ENCODE data around the gene NCR1. TPM values are rescaled to one million over a fixed set of nuclear protein-coding genes. Genes with fewer than 3 reads are reported as not detected.

The NCR1 gene
- polyA plus RNA-seq, 1 donor from 2014 or later, result not detected

DNA sequence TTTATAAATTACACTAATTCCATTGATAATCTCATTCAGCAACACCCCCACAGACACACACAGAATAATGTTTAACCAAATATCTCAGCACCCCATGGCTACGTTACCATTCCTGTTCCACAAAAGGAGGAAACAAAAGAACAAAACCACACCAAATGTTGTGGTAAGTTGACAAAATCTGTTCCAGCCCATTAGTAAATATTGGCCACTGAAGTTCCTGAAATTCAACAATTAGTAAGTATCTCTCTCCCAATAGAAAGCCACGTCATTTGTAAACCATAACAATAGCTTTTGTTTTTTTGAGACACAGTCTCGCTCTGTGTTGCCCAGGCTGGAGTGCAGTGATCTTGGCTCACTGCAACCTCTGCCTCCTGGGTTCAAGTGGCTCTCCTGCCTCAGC lies 34.3 kb upstream of the NCR1 start:
- H2AFZ ChIP-seq (ENCODE audit: low read depth, low read length), result no peak overlapping the region
- no peak overlapping the region for H3K4me2 ChIP-seq (ENCODE audit: low read length)
- no peak overlapping the region for H3K4me3 ChIP-seq (ENCODE audit: low read length)
- no peak for TF ChIP-seq TAF1 (IDR thresholded peaks at IDR 0.05; ENCODE audit: low read depth)
- TF ChIP-seq EZH2 (IDR thresholded peaks at IDR 0.05; ENCODE audit: borderline replicate concordance, insufficient read depth, low read length, poor library complexity, severe bottlenecking), result no peak
- TF ChIP-seq CTCF (IDR thresholded peaks at IDR 0.05; ENCODE audit: poor library complexity, severe bottlenecking), result no peak
- no peak for TF ChIP-seq SMC3 (conservative IDR thresholded peaks at IDR 0.05; ENCODE audit: poor library complexity)
- TF ChIP-seq, protein P1, sequence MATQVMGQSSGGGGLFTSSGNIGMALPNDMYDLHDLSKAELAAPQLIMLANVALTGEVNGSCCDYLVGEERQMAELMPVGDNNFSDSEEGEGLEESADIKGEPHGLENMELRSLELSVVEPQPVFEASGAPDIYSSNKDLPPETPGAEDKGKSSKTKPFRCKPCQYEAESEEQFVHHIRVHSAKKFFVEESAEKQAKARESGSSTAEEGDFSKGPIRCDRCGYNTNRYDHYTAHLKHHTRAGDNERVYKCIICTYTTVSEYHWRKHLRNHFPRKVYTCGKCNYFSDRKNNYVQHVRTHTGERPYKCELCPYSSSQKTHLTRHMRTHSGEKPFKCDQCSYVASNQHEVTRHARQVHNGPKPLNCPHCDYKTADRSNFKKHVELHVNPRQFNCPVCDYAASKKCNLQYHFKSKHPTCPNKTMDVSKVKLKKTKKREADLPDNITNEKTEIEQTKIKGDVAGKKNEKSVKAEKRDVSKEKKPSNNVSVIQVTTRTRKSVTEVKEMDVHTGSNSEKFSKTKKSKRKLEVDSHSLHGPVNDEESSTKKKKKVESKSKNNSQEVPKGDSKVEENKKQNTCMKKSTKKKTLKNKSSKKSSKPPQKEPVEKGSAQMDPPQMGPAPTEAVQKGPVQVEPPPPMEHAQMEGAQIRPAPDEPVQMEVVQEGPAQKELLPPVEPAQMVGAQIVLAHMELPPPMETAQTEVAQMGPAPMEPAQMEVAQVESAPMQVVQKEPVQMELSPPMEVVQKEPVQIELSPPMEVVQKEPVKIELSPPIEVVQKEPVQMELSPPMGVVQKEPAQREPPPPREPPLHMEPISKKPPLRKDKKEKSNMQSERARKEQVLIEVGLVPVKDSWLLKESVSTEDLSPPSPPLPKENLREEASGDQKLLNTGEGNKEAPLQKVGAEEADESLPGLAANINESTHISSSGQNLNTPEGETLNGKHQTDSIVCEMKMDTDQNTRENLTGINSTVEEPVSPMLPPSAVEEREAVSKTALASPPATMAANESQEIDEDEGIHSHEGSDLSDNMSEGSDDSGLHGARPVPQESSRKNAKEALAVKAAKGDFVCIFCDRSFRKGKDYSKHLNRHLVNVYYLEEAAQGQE (IDR thresholded peaks at IDR 0.05; ENCODE audit: borderline replicate concordance), result no peak
- TF ChIP-seq RAD21 (conservative IDR thresholded peaks at IDR 0.05), result no peak
- no peak for TF ChIP-seq EP300 (conservative IDR thresholded peaks at IDR 0.05; ENCODE audit: poor library complexity, severe bottlenecking)
- no peaks in the 10 kb centered on the region for H4K20me1 ChIP-seq (ENCODE audit: insufficient read depth)
- no peaks in the 10 kb centered on the region for H3K9me2 ChIP-seq (ENCODE audit: insufficient read depth, low read length)
- H3K27ac ChIP-seq (ENCODE audit: low read length), result no peak overlapping the region
- no peaks in the 10 kb centered on the region for H3K79me2 ChIP-seq (replicated peaks; ENCODE audit: insufficient read depth, low read length)
- no peaks in the 10 kb centered on the region for H3K27me3 ChIP-seq (ENCODE audit: insufficient read depth, low read depth, low read length)
- no peaks in the 10 kb centered on the region for H3K9me3 ChIP-seq (ENCODE audit: low read length)
- no peaks in the 10 kb centered on the region for H3K36me3 ChIP-seq (ENCODE audit: insufficient read depth, low read length)
- no peak overlapping the region for H3K9ac ChIP-seq (ENCODE audit: low read length)
- no peaks in the 10 kb centered on the region for H3F3A ChIP-seq (ENCODE audit: insufficient read depth, low read length, poor library complexity, severe bottlenecking)

- no peaks in the 10 kb centered on the region for H4K20me1 ChIP-seq (ENCODE audit: insufficient read depth)
Measured at GRCh38 chr19:54873990-54874389, 32.0 kb upstream of the NCR1 start, which contains the start of gene FCAR. Gene FCAR (plus strand): TSS chr19:54874235. CDS start chr19:54874290, 55 bp downstream.

GRCh38 chr19:54875506-54875905 lies 30.4 kb upstream of the NCR1 start:
- no peak overlapping the region for H3K4me2 ChIP-seq (ENCODE audit: low read length)
- no peaks in the 10 kb centered on the region for H3K36me3 ChIP-seq (ENCODE audit: insufficient read depth, low read length)
- no peaks in the 10 kb centered on the region for H3K79me2 ChIP-seq (replicated peaks; ENCODE audit: insufficient read depth, low read length)
- no peaks in the 10 kb centered on the region for H3K27me3 ChIP-seq (ENCODE audit: insufficient read depth, low read depth, low read length)
- no peak overlapping the region for H2AFZ ChIP-seq (ENCODE audit: low read depth, low read length)
- H3K9ac ChIP-seq (ENCODE audit: low read length), result no peak overlapping the region
- no peak overlapping the region for H3K27ac ChIP-seq (ENCODE audit: low read length)
- H3K4me3 ChIP-seq (ENCODE audit: low read length), result no peak overlapping the region
- H3F3A ChIP-seq (ENCODE audit: insufficient read depth, low read length, poor library complexity, severe bottlenecking), result no peaks in the 10 kb centered on the region
- H4K20me1 ChIP-seq (ENCODE audit: insufficient read depth), result no peaks in the 10 kb centered on the region
- no peaks in the 10 kb centered on the region for H3K9me3 ChIP-seq (ENCODE audit: low read length)
- TF ChIP-seq EP300 (conservative IDR thresholded peaks at IDR 0.05; ENCODE audit: poor library complexity, severe bottlenecking), result no peak
- no peak for TF ChIP-seq EZH2 (IDR thresholded peaks at IDR 0.05; ENCODE audit: borderline replicate concordance, insufficient read depth, low read length, poor library complexity, severe bottlenecking)
- no peak for TF ChIP-seq SMC3 (conservative IDR thresholded peaks at IDR 0.05; ENCODE audit: poor library complexity)
- TF ChIP-seq MXI1 (conservative IDR thresholded peaks at IDR 0.05; ENCODE audit: poor library complexity, severe bottlenecking), result no peak
- TF ChIP-seq RAD21 (conservative IDR thresholded peaks at IDR 0.05), result no peak
- TF ChIP-seq CTCF (IDR thresholded peaks at IDR 0.05; ENCODE audit: poor library complexity, severe bottlenecking), result no peak
- TF ChIP-seq, protein P1 (IDR thresholded peaks at IDR 0.05; ENCODE audit: borderline replicate concordance), result no peak
- no peak for TF ChIP-seq POLR2AphosphoS5 (IDR thresholded peaks at IDR 0.05)
- TF ChIP-seq TAF1 (IDR thresholded peaks at IDR 0.05; ENCODE audit: low read depth), result no peak
- H3K9me2 ChIP-seq (ENCODE audit: insufficient read depth, low read length), result no peaks in the 10 kb centered on the region

More at GRCh38 chr19:54873990-54874389, 32.0 kb upstream of the NCR1 start, which contains the start of gene FCAR:
- Histone ChIP-seq H3F3A (ENCODE audit: insufficient read depth, low read length, poor library complexity, severe bottlenecking) (no peaks in the 10 kb centered on the region), H3K79me2 (replicated peaks; ENCODE audit: insufficient read depth, low read length) (no peaks in the 10 kb centered on the region), H3K27ac (ENCODE audit: low read length) (no peak within 1 kb of the TSS), H3K36me3 (ENCODE audit: insufficient read depth, low read length) (no peaks in the 10 kb centered on the region), H3K4me3 (ENCODE audit: low read length) (no peak within 1 kb of the TSS), H3K9ac (ENCODE audit: low read length) (no peak within 1 kb of the TSS), H3K27me3 (ENCODE audit: insufficient read depth, low read depth, low read length) (no peaks in the 10 kb centered on the region), H3K9me2 (ENCODE audit: insufficient read depth, low read length) (no peaks in the 10 kb centered on the region), H2AFZ (ENCODE audit: low read depth, low read length) (no peak within 1 kb of the TSS), H3K4me2 (ENCODE audit: low read length) (no peak within 1 kb of the TSS), H3K9me3 (ENCODE audit: low read length) (no peaks in the 10 kb centered on the region)
- TF ChIP-seq MXI1 (conservative IDR thresholded peaks at IDR 0.05; ENCODE audit: poor library complexity, severe bottlenecking) (no peak), TAF1 (IDR thresholded peaks at IDR 0.05; ENCODE audit: low read depth) (no peak), RAD21 (conservative IDR thresholded peaks at IDR 0.05) (no peak)
